Gastroesophageal sphincter (tissue), 4 donors: ENCODE results near the gene PYM1. TPM values are rescaled to one million over a fixed set of nuclear protein-coding genes. Genes with fewer than 3 reads are reported as not detected.
"Not testable (repeated sequence)": the region's sequence is repeated elsewhere in the genome, so short reads cannot be mapped to it uniquely, and the experiment has no call there.

Experiments
- ATAC-seq: fragments of 150-250 bp; one replicate; pipeline ENCODE4 v1.9.1; 2016; ENCODE audit warnings: mild to moderate bottlenecking, moderate library complexity
- H3K27ac ChIP-seq, 4 donors: fragments of 200-600 bp; sonication (generic) in 3 of 4; 1 replicate in 3 of 4; 2 replicates in 1 of 4; pipeline ENCODE4 v1.5.1; 2016 to 2019
- H3K27me3 ChIP-seq: fragments of 200-600 bp; sonication (generic); one replicate; pipeline ENCODE4 v1.5.1; 2019
- H3K36me3 ChIP-seq, 2 donors: fragments of 200-600 bp; sonication (generic); one replicate each; pipeline ENCODE4 v1.5.1; 2019; ENCODE audit warnings: control low read depth in 1 of 2
- H3K4me1 ChIP-seq, 3 donors: fragments of 200-600 bp; sonication (generic); 1 replicate in 2 of 3; 2 replicates in 1 of 3; pipeline ENCODE4 v1.5.1; 2016 to 2019; ENCODE audit warnings: control low read depth in 2 of 3
- H3K4me3 ChIP-seq, 2 donors: fragments of 200-600 bp; sonication (generic); one replicate each; pipeline ENCODE4 v1.5.1; 2019; ENCODE audit warnings: mild to moderate bottlenecking in 1 of 2, moderate library complexity in 1 of 2
- H3K9me3 ChIP-seq, 3 donors: fragments of 200-600 bp; sonication (generic); one replicate each; pipeline ENCODE4 v1.5.1; 2017 to 2019; ENCODE audit warnings: control low read depth in 2 of 3
- CTCF ChIP-seq, 4 experiments: fragments of 200-600 bp in 2 of 4; fragments of 450-650 bp in 2 of 4; sonication (generic) in 1 of 4; IDR thresholded peaks; one replicate each; pipeline ENCODE4 v1.5.1; 2017 to 2019; ENCODE audit warnings: antibody characterized with exemption in 4 of 4, mild to moderate bottlenecking in 2 of 4, moderate library complexity in 2 of 4
- EP300 ChIP-seq: sonication (generic); formaldehyde crosslinking; IDR thresholded peaks from one replicate; pipeline ENCODE4 v1.6.1; 2017; ENCODE audit warnings: antibody characterized with exemption, mild to moderate bottlenecking
- POLR2A ChIP-seq, 2 donors: fragments of 450-650 bp; IDR thresholded peaks; one replicate each; pipeline ENCODE4 v1.6.1; 2017; ENCODE audit warnings: antibody characterized with exemption in 2 of 2, mild to moderate bottlenecking in 2 of 2, moderate library complexity in 1 of 2
- POLR2AphosphoS5 ChIP-seq: sonication (generic); formaldehyde crosslinking; IDR thresholded peaks from one replicate; pipeline ENCODE4 v1.6.1; 2017; ENCODE audit warnings: antibody characterized with exemption
- WGBS, 2 donors: methylation state at CpG; one replicate each; pipeline ENCODE4 v1.1.5; 2018; ENCODE audit warnings: low coverage in 1 of 2; 5-methylcytosine and 5-hydroxymethylcytosine counted together
- total RNA-seq, 4 donors: library from RNA; depleted of rRNA; stranded (reverse); fragments of >200 nt; gene quantifications; one replicate each; pipeline ENCODE4 v1.1.0, GENCODE V29; 2016

The PYM1 gene
- total RNA-seq, 4 donors from 2014 or later = 20.8 to 30.2 (median 26.8) TPM

DNA sequence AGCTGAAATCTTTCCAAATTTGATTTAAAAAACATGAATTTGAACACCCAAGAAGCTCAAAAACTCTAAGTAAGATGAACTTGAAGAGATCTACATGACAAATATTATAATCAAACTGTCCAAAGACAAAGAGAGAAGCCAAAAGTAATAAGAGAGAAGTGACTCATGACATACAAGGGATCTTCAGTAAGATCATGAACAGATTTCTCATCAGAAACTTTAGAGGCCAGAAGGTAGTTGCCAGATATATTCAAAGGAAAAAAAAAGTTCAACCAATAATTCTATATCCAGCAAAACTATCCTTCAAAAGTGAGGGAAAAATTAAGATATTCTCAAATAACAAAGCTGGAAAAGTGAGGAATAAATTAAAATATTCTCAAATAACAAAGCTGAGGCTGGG, 49.9 kb downstream of the PYM1 start:
- Histone ChIP-seq H3K36me3 (no peaks in the 10 kb centered on the region), H3K27ac (no peak overlapping the region), H3K4me1 (no peaks in the 10 kb centered on the region), H3K27me3 (no peaks in the 10 kb centered on the region), H3K9me3 (peaks cover 0 to 13% (median 0%) of the 10 kb centered on the region in 3 donors), H3K4me3 (no peak overlapping the region)
- no peak for TF ChIP-seq EP300
- no peak for TF ChIP-seq POLR2AphosphoS5
- no peak for TF ChIP-seq POLR2A (IDR thresholded peaks at IDR 0.05)
- TF ChIP-seq CTCF (IDR thresholded peaks at IDR 0.05) = no peak
- no peak for ATAC-seq

DNA sequence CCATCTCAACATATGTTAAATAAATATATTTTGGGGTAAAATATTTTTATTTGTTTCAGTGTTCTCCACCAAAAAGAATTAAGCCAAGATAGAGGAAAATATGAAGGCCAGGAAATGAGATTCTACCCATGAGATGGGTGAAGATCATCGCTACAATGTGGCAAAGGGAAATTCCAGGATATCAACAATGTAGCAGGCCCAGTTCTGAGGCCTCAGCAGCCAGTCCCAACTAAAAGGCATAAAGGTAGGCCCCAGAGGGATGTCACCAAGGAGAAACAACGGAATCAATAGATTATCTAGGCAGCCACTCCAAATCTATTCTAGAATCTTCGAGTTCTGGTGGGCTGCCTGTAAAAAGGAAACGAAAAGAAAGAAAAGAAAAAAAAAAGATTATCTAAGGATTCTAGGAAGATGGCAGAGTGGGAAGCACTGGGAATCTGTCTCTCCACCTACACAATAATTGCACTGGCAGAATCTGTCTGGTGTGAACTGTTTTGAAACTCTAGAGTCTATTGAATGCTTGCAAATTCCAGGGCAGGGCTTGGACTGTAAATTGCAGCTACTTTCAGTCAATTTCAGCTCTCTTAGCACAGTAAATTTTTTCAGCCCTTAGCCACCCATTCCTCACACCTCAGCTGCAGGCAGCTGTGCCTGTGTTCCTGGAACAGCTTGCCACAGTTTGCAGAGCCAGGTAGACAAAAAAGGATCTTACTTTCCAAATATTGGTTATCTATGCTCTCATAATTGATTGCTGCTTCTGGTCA, 51.8 kb downstream of the PYM1 start:
- Histone ChIP-seq H3K27me3 (no peaks in the 10 kb centered on the region), H3K27ac (no peak overlapping the region), H3K36me3 (no peaks in the 10 kb centered on the region), H3K9me3 (peaks cover 0 to 13% (median 0%) of the 10 kb centered on the region in 3 donors), H3K4me1 (no peaks in the 10 kb centered on the region), H3K4me3 (no peak overlapping the region)
- TF ChIP-seq CTCF (IDR thresholded peaks at IDR 0.05) (no peak), POLR2AphosphoS5 (no peak), EP300 (no peak), POLR2A (IDR thresholded peaks at IDR 0.05) (no peak)
- ATAC-seq = no peak
- WGBS, 2 donors = 86% methylated on average over 4 of the region's 4 CpGs; no CpG with 5 or more reads in 1 of the 2 donors

GRCh38 chr12:55874443-55874842, 53.3 kb downstream of the PYM1 start:
- TF ChIP-seq EP300 = no peak
- no peak for TF ChIP-seq POLR2A (IDR thresholded peaks at IDR 0.05)
- no peak for TF ChIP-seq CTCF (IDR thresholded peaks at IDR 0.05)
- TF ChIP-seq POLR2AphosphoS5 = no peak
- H3K27ac ChIP-seq = no peak overlapping the region
- no peaks in the 10 kb centered on the region for H3K27me3 ChIP-seq
- ATAC-seq = no peak
- H3K9me3 ChIP-seq = peaks cover 0 to 13% (median 0%) of the 10 kb centered on the region in 3 donors
- no peaks in the 10 kb centered on the region for H3K4me1 ChIP-seq
- H3K36me3 ChIP-seq = no peaks in the 10 kb centered on the region
- H3K4me3 ChIP-seq = no peak overlapping the region
- WGBS, 2 donors = 29 to 43% methylated on average over 2 of the region's 2 CpGs

- WGBS, 2 donors = 96 to 100% methylated on average over 3 of the region's 3 CpGs
- peaks cover 0 to 17% (median 0%) of the 10 kb centered on the region in 3 donors for H3K9me3 ChIP-seq
- H3K4me3 ChIP-seq, H3K4me1 ChIP-seq, H3K27ac ChIP-seq, ATAC-seq, H3K27me3 ChIP-seq, H3K36me3 ChIP-seq: not testable (repeated sequence)
Observed at GRCh38 chr12:55866454-55867004, 61.2 kb downstream of the PYM1 start.

DNA sequence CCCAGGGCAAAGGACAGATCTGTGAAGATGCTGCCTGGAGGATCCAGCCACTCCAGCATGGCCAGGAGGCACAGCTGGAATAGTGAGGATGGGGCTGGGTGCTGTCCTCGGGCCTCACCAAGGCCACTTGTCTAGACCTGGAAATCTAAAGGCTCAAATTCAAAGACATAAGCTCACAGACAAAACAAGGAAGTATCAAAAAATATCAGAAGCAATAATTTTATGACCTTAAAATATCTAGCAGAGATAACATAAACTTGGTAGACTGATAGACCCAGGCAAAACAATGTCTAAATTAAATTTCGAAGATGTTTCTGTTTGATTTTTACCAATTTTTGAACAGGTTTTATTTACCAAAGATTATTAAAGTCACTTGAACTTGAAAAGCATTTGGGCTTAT, 62.4 kb downstream of the PYM1 start:
- WGBS, 2 donors = 86 to 88% methylated on average over 1 to 2 of the region's 2 CpGs
- no peaks in the 10 kb centered on the region for H3K36me3 ChIP-seq
- TF ChIP-seq EP300 = no peak
- no peak for TF ChIP-seq POLR2AphosphoS5
- no peak for TF ChIP-seq CTCF (IDR thresholded peaks at IDR 0.05)
- TF ChIP-seq POLR2A (IDR thresholded peaks at IDR 0.05) = no peak
- no peaks in the 10 kb centered on the region for H3K4me1 ChIP-seq
- H3K27me3 ChIP-seq = no peaks in the 10 kb centered on the region
- no peak for ATAC-seq
- H3K9me3 ChIP-seq = peaks cover 0 to 17% (median 0%) of the 10 kb centered on the region in 3 donors
- no peak overlapping the region for H3K4me3 ChIP-seq
- H3K27ac ChIP-seq = no peak overlapping the region

GRCh38 chr12:55862931-55863330, 64.8 kb downstream of the PYM1 start:
- H3K4me1 ChIP-seq, H3K36me3 ChIP-seq, H3K27ac ChIP-seq, H3K27me3 ChIP-seq, H3K4me3 ChIP-seq, ATAC-seq: not testable (repeated sequence)
- 94 to 97% methylated on average over 4 to 6 of the region's 13 CpGs for WGBS, 2 donors
- peaks cover 0 to 17% (median 0%) of the 10 kb centered on the region in 3 donors for H3K9me3 ChIP-seq
